Right lobe of liver (tissue), 6 donors: ENCODE data around the gene ABCG5. TPM values are rescaled to one million over a fixed set of nuclear protein-coding genes. Genes with fewer than 3 reads are reported as not detected.

Source experiments
- ATAC-seq, 4 donors: fragments of 200-7000 bp; cut with Tn5 transposase; one replicate each; pipeline ENCODE4 v1.9.1; 2020; ENCODE audit warnings: mild to moderate bottlenecking in 4 of 4, moderate library complexity in 4 of 4
- DNase-seq, 3 donors: peaks; one replicate each; pipeline ENCODE4 v3.0.0-alpha.2; 2020
- H3K27ac ChIP-seq, 3 donors: fragments of 200-600 bp; one replicate each; pipeline ENCODE4 v1.8.0; 2022
- H3K27me3 ChIP-seq, 2 donors: fragments of 200-600 bp; one replicate each; pipeline ENCODE4 v1.8.0; 2022
- H3K36me3 ChIP-seq, 4 donors: fragments of 200-600 bp; sonication (generic) in 1 of 4; one replicate each; pipeline versions ENCODE4 v1.5.1 to v1.8.0; 2017 to 2022; ENCODE audit warnings: control low read depth in 1 of 4
- H3K4me1 ChIP-seq, 4 donors: fragments of 200-600 bp; sonication (generic) in 1 of 4; one replicate each; pipeline versions ENCODE4 v1.5.1 to v1.8.0; 2017 to 2022; ENCODE audit warnings: control low read depth in 1 of 4
- H3K4me3 ChIP-seq, 3 donors: fragments of 200-600 bp; one replicate each; pipeline ENCODE4 v1.8.0; 2022
- H3K9me3 ChIP-seq, 4 donors: fragments of 200-600 bp; sonication (generic) in 1 of 4; one replicate each; pipeline versions ENCODE4 v1.5.1 to v1.8.0; 2017 to 2022; ENCODE audit warnings: control low read depth in 1 of 4
- POLR2A ChIP-seq: fragments of 450-650 bp; IDR thresholded peaks from one replicate; pipeline ENCODE4 v1.6.1; 2017; ENCODE audit warnings: antibody characterized with exemption, mild to moderate bottlenecking
- WGBS: methylation state at CpG from one replicate; pipeline ENCODE4 v1.1.6; 2018; ENCODE audit warnings: low coverage, low lambda C conversion rate; ENCODE audit not compliant: insufficient coverage; ENCODE audit errors: missing lambda C conversion rate; 5-methylcytosine and 5-hydroxymethylcytosine counted together
- intact Hi-C, 2 donors: fragments of 100-400 bp; cut with DNase I; formaldehyde crosslinking; loops; one replicate each; pipeline versions ENCODE4 v1.11.2 to v1.14.1; 2022
- total RNA-seq, 6 experiments: library from RNA; depleted of rRNA in 2 of 6; stranded (reverse); fragments of >200 nt in 2 of 6; fragmentation: NEBNext Ultra II Directional in 3 of 6; extraction: Animal tissue kit (Norgen Biotek cat#: 25700) in 3 of 6; gene quantifications; one replicate each; pipeline versions ENCODE4 v1.1.0 to v1.2.4, GENCODE V29; 2016 to 2023
- TF ChIP-seq, protein P1 (sequence below), 4 donors: fragments of 200-600 bp in 3 of 4; fragments of 450-650 bp in 1 of 4; IDR thresholded peaks; one replicate each; pipeline versions ENCODE4 v1.5.1 to v1.8.0; 2016 to 2022; ENCODE audit warnings: antibody characterized with exemption in 4 of 4, mild to moderate bottlenecking in 2 of 4
- donor health status: DM: no; HTN: yes; CAD: no.
- donor health status: DM: no; HTN: no; CAD: no.
- donor health status: DM: no; HTN: no; CAD: no.
- donor health status: DM: no; HTN: yes; CAD: no.
- donor health status: DM: no; HTN: yes; CAD: no.

ABCG5 gene
- total RNA-seq, 6 experiments from 2014 or later, result 15.3 to 63.5 (median 35.4) TPM

DNA sequence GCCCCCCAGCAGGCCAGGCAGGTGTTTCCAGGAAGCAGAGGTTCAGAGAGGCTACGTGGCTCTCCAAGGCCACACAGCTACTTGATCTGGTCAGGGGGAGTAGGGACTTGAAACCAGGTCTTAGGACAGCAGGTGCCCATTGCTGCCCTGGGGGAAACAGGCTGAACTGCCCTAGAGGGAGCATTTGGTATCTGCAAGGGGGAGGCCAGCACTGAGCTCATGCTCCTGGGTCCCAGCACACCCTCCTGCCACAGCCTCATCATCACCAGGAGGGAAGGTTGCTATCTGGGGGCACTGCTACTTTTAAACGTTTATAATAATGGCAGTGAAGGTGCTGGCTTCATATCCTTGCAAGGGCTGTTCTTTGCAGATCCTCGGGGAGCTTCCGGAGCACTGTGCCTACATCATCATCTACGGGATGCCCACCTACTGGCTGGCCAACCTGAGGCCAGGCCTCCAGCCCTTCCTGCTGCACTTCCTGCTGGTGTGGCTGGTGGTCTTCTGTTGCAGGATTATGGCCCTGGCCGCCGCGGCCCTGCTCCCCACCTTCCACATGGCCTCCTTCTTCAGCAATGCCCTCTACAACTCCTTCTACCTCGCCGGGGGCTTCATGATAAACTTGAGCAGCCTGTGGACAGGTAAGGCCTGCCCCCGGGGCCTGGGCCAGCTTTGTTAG, 36.3 kb upstream of the ABCG5 start:
- no peaks in the 10 kb centered on the region for H3K27me3 ChIP-seq
- TF ChIP-seq, protein P1, sequence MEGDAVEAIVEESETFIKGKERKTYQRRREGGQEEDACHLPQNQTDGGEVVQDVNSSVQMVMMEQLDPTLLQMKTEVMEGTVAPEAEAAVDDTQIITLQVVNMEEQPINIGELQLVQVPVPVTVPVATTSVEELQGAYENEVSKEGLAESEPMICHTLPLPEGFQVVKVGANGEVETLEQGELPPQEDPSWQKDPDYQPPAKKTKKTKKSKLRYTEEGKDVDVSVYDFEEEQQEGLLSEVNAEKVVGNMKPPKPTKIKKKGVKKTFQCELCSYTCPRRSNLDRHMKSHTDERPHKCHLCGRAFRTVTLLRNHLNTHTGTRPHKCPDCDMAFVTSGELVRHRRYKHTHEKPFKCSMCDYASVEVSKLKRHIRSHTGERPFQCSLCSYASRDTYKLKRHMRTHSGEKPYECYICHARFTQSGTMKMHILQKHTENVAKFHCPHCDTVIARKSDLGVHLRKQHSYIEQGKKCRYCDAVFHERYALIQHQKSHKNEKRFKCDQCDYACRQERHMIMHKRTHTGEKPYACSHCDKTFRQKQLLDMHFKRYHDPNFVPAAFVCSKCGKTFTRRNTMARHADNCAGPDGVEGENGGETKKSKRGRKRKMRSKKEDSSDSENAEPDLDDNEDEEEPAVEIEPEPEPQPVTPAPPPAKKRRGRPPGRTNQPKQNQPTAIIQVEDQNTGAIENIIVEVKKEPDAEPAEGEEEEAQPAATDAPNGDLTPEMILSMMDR (IDR thresholded peaks at IDR 0.05), result no peak
- TF ChIP-seq POLR2A, result no peak
- no peak overlapping the region for H3K27ac ChIP-seq
- intact Hi-C loops, result no loop called here
- no peaks in the 10 kb centered on the region for H3K4me1 ChIP-seq
- DNase-seq (no peak), ATAC-seq (no peak)
- no peaks in the 10 kb centered on the region for H3K9me3 ChIP-seq
- 71% methylated on average over 4 of the region's 11 CpGs for WGBS
- H3K36me3 ChIP-seq, result peaks cover 0 to 62% (median 22%) of the 10 kb centered on the region in 4 donors
- no peak overlapping the region for H3K4me3 ChIP-seq

DNA sequence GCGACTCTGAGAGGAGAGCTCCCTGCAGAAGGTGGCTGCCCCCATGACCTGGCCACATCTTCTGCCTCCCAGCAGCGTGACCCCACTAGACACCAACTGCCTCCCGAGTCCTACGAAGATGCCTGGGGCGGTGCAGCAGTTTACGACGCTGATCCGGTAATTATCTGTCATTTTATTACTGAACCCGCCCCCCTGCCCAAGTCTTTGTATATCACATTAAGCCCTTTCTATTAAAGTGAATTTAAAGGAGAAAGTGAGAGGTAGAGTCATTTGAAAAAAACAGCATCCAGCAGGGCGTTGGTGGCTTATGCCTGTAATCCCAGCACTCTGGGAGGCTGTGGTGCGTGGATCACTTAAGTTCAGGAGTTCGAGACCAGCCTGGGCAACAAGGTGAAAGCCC, 33.5 kb upstream of the ABCG5 start:
- intact Hi-C loops, result no loop called here
- TF ChIP-seq POLR2A, result no peak
- TF ChIP-seq, protein P1 (IDR thresholded peaks at IDR 0.05), result no peak
- peak in 2 of 4 donors; percentile 6 to 7 for ATAC-seq

DNA sequence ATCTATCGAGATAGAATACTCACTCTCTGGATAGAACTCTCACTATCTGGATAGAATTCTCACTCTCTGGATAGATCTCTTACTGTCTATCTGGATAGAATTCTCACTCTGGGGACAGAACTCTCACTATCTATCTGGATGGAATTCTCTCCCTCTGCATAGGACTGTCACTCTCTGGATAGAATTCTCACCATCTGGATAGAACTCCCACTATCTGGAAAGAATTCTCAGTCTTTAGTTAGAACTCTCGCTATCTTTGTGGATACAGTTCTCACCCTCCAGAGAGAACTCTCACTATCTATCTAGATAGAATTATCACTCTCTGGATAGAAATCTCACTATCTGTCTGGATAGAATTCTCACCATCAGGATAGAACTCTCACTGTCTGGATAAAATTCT, 16.7 kb upstream of the ABCG5 start:
- WGBS, result 82% methylated on average over 2 of the region's 2 CpGs
- H3K4me1 ChIP-seq, result peaks cover 0 to 17% (median 0%) of the 10 kb centered on the region in 4 donors
- TF ChIP-seq POLR2A, result no peak
- TF ChIP-seq, protein P1 (IDR thresholded peaks at IDR 0.05), result no peak
- H3K36me3 ChIP-seq, result peaks cover 0 to 89% (median 15%) of the 10 kb centered on the region in 4 donors
- no peak overlapping the region for H3K27ac ChIP-seq
- H3K9me3 ChIP-seq, result no peaks in the 10 kb centered on the region
- H3K4me3 ChIP-seq, result no peak overlapping the region
- DNase-seq, result no peak
- ATAC-seq, result no peak
- H3K27me3 ChIP-seq, result no peaks in the 10 kb centered on the region
- intact Hi-C loops, result no loop called here

More for the DNA sequence above, 33.5 kb upstream of the ABCG5 start:
- no peaks in the 10 kb centered on the region for H3K9me3 ChIP-seq
- H3K27ac ChIP-seq, result no peak overlapping the region
- DNase-seq, result no peak
- H3K4me1 ChIP-seq, result no peaks in the 10 kb centered on the region
- 66% methylated on average over 10 of the region's 12 CpGs for WGBS
- no peaks in the 10 kb centered on the region for H3K27me3 ChIP-seq
- H3K36me3 ChIP-seq, result peaks cover 0 to 48% (median 17%) of the 10 kb centered on the region in 4 donors
- H3K4me3 ChIP-seq, result no peak overlapping the region

DNA sequence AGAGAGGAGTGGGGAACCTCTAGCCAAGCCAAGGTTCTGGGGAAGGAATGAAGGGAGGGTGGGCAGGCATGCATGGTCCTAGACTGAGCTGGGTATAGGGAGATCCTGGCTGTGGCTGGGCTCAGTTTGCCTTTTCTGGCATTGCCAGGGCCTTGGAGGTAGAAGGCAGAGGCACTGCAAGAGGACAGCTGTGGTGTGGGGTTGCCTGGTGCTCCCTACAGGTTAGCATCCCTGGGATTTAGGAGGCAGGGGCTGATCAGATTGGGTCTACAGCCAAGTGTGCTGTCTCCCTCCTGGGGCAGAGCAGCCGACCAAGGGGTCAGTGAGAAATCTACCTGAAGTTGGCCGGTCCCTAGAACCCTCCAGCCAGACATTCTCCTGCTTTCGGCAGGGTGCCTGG, 16.0 kb upstream of the ABCG5 start:
- ATAC-seq, result peak in 1 of 4 donors; percentile 6
- DNase-seq, result no peak
- H3K36me3 ChIP-seq, result peaks cover 0 to 89% (median 15%) of the 10 kb centered on the region in 4 donors

More for the DNA sequence above, 16.0 kb upstream of the ABCG5 start:
- Histone ChIP-seq H3K4me3 (no peak overlapping the region), H3K9me3 (no peaks in the 10 kb centered on the region), H3K27me3 (no peaks in the 10 kb centered on the region), H3K4me1 (peaks cover 0 to 18% (median 0%) of the 10 kb centered on the region in 4 donors), H3K27ac (peak overlapping the region in 1 of 3 donors; percentile 24)
- intact Hi-C loops, result no loop called here
- 100% methylated on average over 1 of the region's 3 CpGs for WGBS
- no peak for TF ChIP-seq POLR2A
- TF ChIP-seq, protein P1 (IDR thresholded peaks at IDR 0.05), result no peak
